BE2C (cell line): ENCODE data around the gene C2CD3.

Experiments used
- DNase-seq: peaks from one replicate; pipeline ENCODE4 v3.0.0-alpha.2; 2020
- H3K27me3 ChIP-seq: fragments of 250-450 bp; sonication (Bioruptor Pico); 2 replicates; pipeline ENCODE4 v1.5.1; 2020; ENCODE audit warnings: mild to moderate bottlenecking
- H3K36me3 ChIP-seq: fragments of 250-450 bp; sonication (Bioruptor Pico); 2 replicates; pipeline ENCODE4 v1.5.1; 2020; ENCODE audit warnings: mild to moderate bottlenecking
- H3K4me1 ChIP-seq: fragments of 250-450 bp; sonication (Bioruptor Pico); 2 replicates; pipeline ENCODE4 v1.5.1; 2020
- H3K4me3 ChIP-seq: 2 replicates; pipeline ENCODE4 v1.5.1; 2011; ENCODE audit warnings: low read depth, low read length
- H3K9me3 ChIP-seq: fragments of 250-450 bp; sonication (Bioruptor Pico); 2 replicates; pipeline ENCODE4 v1.5.1; 2020
- TF ChIP-seq, protein P1 (sequence below): IDR thresholded peaks from 2 replicates; pipeline ENCODE4 v1.5.1; 2012; ENCODE audit warnings: mild to moderate bottlenecking, low read depth, low read length

C2CD3 gene

DNA sequence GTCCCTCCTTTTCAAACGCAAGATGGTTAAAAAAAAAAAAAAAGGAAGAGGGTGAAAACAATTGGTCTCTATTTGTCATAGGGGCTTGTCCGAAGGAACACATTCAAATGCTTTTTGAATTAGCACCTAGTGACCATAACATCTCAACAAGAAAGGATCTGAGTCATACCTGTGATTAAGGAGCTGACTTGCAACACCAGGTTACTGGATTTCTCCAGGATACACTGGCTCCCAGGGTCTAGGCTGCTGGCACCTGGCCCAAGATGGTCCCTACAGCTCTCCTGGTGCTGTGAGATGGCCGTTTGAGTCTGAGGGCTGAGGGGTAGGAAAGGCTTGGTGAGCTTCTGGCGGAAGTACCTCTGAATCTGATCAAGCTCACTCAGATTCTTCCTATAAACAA lies 133.5 kb downstream of the C2CD3 start:
- Histone ChIP-seq H3K4me1 (no peaks in the 10 kb centered on the region), H3K27me3 (no peaks in the 10 kb centered on the region; the same call in 1 of the 2 replicates), H3K4me3 (no peak overlapping the region), H3K9me3 (no peaks in the 10 kb centered on the region), H3K36me3 (peaks cover 52% of the 10 kb centered on the region)
- DNase-seq: no peak
- TF ChIP-seq, protein P1, sequence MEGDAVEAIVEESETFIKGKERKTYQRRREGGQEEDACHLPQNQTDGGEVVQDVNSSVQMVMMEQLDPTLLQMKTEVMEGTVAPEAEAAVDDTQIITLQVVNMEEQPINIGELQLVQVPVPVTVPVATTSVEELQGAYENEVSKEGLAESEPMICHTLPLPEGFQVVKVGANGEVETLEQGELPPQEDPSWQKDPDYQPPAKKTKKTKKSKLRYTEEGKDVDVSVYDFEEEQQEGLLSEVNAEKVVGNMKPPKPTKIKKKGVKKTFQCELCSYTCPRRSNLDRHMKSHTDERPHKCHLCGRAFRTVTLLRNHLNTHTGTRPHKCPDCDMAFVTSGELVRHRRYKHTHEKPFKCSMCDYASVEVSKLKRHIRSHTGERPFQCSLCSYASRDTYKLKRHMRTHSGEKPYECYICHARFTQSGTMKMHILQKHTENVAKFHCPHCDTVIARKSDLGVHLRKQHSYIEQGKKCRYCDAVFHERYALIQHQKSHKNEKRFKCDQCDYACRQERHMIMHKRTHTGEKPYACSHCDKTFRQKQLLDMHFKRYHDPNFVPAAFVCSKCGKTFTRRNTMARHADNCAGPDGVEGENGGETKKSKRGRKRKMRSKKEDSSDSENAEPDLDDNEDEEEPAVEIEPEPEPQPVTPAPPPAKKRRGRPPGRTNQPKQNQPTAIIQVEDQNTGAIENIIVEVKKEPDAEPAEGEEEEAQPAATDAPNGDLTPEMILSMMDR: no peak

DNA sequence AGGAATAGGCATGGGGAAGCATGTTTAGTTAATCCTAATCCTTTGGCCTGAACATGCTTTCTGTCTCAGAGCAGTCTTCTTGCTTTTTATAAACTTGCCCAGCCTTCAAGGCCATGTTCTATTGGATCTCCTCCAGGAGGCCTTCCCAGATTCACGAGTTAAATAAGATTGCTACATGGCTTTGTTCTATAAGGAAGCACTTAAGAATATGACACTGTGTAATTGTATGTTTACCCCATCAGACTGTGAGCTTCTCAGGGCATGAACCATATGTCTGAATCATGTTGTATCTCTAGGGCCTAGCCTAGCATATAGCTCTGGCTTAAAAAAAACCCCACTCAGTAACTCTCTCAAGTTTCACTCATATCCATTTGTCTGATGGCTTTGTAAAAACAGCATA lies 135.5 kb downstream of the C2CD3 start:
- Histone ChIP-seq H3K9me3 (no peaks in the 10 kb centered on the region), H3K4me3 (no peak overlapping the region), H3K36me3 (peaks cover 48% of the 10 kb centered on the region), H3K4me1 (no peaks in the 10 kb centered on the region), H3K27me3 (no peaks in the 10 kb centered on the region; the same call in 1 of the 2 replicates)
- no peak for DNase-seq
- TF ChIP-seq, protein P1: no peak

DNA sequence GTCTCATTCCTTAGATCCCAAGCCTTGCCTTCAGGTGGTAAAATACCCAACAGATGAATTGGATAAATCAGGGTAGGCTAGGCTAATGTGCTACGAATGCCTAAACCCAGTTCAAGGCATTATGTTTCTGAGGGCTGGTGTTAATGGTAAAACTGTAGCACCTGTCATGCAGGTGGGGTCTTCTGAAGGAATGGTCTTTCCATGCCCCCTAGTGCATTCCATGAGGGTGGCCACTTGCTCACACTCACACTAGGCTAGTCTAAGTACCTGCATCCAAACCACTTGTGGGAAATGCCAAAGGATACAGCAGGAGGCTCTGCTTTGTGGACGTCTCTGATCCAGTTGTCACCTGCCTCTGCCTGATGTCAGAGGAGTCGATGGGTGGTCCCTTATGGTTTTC lies 137.8 kb downstream of the C2CD3 start:
- H3K4me1 ChIP-seq: no peaks in the 10 kb centered on the region
- no peak for DNase-seq
- H3K4me3 ChIP-seq: no peak overlapping the region
- no peaks in the 10 kb centered on the region for H3K27me3 ChIP-seq
- TF ChIP-seq, protein P1: no peak
- H3K9me3 ChIP-seq: no peaks in the 10 kb centered on the region
- peaks cover 34% of the 10 kb centered on the region for H3K36me3 ChIP-seq

DNA sequence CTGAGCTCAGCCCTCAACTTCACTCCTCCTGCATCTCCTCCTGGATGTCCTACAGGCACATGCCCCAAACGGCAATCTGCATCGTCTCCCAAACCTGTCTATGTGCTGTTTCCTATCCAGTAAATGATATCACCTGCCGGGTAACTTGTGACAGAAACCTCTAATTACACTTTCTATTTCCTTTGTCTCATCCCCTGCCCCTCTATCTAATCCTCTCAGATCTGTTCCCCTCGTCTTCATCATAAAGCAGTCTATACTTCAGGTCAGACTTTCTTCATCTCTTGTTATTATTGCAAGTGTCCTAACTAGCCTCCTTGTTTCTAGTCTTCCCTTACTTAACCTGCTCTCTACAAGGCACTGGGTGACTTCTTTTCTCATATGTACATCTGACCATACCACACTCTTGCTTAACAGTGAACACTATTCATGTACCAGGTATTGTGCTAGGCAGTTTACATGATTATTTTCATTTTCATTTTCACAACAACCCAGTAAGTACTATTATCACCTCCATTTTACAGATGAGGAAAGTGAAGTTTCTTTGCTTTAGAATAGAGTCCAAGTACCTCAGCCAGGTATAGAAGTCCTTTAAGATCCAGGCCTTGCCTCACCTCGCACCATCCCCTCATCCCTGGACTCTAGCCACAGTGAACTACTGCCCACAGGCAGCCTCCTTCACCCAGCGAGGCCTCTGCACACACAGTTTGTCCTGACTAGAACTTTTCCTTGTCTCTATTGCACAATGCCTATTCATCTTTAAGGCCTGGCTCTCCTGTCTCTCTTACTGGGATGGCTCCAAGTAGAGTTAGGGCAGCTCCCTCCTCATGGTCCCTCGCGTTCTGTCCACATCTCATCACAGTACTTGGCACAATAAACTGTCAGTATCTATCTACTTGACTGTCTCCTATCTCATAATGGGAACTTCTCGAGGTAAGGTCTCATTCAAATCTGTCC lies 139.8 kb downstream of the C2CD3 start:
- H3K36me3 ChIP-seq: peaks cover 26% of the 10 kb centered on the region
- H3K9me3 ChIP-seq: no peaks in the 10 kb centered on the region
- no peak overlapping the region for H3K4me3 ChIP-seq
- TF ChIP-seq, protein P1: no peak
- H3K4me1 ChIP-seq: no peaks in the 10 kb centered on the region
- no peak for DNase-seq
- no peaks in the 10 kb centered on the region for H3K27me3 ChIP-seq

DNA sequence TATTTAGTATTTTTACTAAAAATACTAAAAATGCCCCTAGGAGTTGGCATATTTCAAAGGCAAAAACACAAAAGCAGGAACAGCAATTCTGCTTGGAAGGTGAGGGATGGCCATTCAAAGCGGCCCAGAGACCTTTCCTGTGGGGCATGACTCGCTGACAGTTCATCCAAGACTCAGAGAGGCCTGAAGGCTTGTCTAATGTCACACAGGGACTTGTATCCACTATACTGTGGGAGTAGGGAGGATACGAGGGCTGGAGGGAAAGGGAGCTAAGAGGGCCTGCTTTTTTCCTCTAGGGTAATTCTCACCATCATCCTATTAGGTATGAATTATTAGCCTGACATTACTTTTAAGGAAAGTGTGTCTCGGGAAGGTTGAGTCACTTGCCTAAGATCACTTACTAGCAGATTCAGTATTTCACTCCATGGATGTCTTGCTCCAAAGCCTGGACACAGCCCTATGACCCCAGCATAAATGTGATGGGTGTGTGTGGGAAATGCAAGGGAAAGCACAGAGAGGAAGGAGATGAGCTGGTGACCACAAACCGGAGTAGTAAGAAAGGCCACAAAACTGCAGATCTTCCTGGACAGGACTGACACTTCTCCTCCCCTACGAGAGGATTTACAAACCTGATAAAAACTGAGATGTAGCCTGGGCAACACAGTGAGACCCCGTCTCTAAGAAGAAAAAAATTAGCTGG lies 145.2 kb downstream of the C2CD3 start:
- Histone ChIP-seq H3K4me1 (no peaks in the 10 kb centered on the region), H3K27me3 (no peaks in the 10 kb centered on the region), H3K36me3 (no peaks in the 10 kb centered on the region; the same call in none of the 2 replicates), H3K4me3 (no peak overlapping the region), H3K9me3 (no peaks in the 10 kb centered on the region)
- no peak for DNase-seq
- TF ChIP-seq, protein P1: no peak
